GM12865 (cell line): ENCODE measurements around the gene ZBTB21.

Experiments
- DNase-seq: peaks from one replicate; pipeline ENCODE4 v3.0.0; 2010; ENCODE audit warnings: low read depth
- H3K4me3 ChIP-seq: 2 replicates; pipeline ENCODE4 v1.5.1; 2011; ENCODE audit warnings: mild to moderate bottlenecking, low read depth, low read length, control low read depth
- CTCF ChIP-seq: IDR thresholded peaks from 2 replicates; pipeline ENCODE4 v1.5.1; 2011; ENCODE audit warnings: low read length, control low read depth, low read depth, inconsistent platforms; ENCODE audit not compliant: insufficient read depth; ENCODE audit errors: missing control alignments

Gene ZBTB21

GRCh38 chr21:42006765-42007164 is 3.4 kb downstream of the ZBTB21 start:
- no peak for TF ChIP-seq CTCF
- peak; percentile 9 for DNase-seq
- H3K4me3 ChIP-seq, result no peak overlapping the region

GRCh38 chr21:42004406-42005199 is 5.6 kb downstream of the ZBTB21 start:
- no peak for DNase-seq
- H3K4me3 ChIP-seq, result no peak overlapping the region
- no peak for TF ChIP-seq CTCF

- no peak for TF ChIP-seq CTCF
- DNase-seq, result peak; percentile 39
- peak overlapping the region; percentile 36 for H3K4me3 ChIP-seq
These were observed 7.1 kb downstream of the ZBTB21 start for GRCh38 chr21:42003051-42003461.

GRCh38 chr21:42002421-42002958 is 7.7 kb downstream of the ZBTB21 start:
- TF ChIP-seq CTCF, result no peak
- DNase-seq, result peak; percentile 91
- peak overlapping the region; percentile 36 for H3K4me3 ChIP-seq

DNA sequence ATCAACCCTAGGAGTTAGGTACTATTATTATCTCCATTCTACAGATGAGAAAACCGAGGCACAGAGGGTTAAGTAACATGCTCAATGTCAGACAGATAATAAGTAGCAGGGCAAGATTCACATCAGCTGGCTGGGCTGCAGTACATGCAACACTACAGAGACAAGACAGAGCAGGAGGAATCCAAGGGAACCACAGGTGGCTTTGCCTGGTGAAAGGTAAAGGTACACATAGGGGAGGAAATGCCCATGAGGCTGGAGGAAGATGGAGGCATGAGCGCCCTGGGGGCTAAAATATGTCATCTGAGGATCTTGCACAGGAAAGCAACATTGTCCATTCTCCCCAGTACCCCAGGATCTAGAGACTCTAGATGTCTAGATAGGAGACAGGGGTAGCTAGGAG is 8.4 kb downstream of the ZBTB21 start:
- peak overlapping the region; percentile 27; the same call in 1 of the 2 replicates for H3K4me3 ChIP-seq
- TF ChIP-seq CTCF, result no peak
- DNase-seq, result no peak

DNA sequence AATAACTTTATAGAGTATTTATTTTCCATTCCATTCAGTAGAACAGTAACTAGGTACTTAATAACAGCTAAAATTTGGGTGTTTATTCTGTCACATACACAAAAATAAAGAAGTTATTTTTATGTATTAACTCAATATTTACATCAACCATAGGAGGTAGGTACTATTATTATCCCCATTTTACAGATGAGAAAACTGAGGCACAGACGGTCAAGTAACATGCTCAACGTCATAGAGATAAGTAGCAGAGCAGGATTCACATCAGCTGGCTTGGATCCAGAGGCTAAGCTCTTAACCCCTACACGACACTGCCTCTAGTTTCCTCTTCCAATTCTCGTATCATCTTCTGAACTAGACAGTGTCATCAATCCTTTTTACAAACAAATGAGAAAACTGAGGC is 9.3 kb downstream of the ZBTB21 start:
- H3K4me3 ChIP-seq, result no peak overlapping the region
- no peak for TF ChIP-seq CTCF
- DNase-seq, result no peak

- H3K4me3 ChIP-seq, result no peak overlapping the region
- no peak for TF ChIP-seq CTCF
- no peak for DNase-seq
These were observed 12.5 kb downstream of the ZBTB21 start for GRCh38 chr21:41997657-41998056.
